Upper lobe of right lung (tissue), 1 donor: ENCODE results near the gene CLEC16A. TPM values are rescaled to one million over a fixed set of nuclear protein-coding genes. Genes with fewer than 3 reads are reported as not detected.

Experiments used
- ATAC-seq: fragments of 200-7000 bp; cut with Tn5 transposase; one replicate; pipeline ENCODE4 v1.9.1; 2020; ENCODE audit warnings: mild to moderate bottlenecking, moderate library complexity
- DNase-seq: peaks from one replicate; pipeline ENCODE4 v3.0.0-alpha.2; 2020
- H3K27ac ChIP-seq: fragments of 200-600 bp; one replicate; pipeline ENCODE4 v1.8.0; 2022
- H3K27me3 ChIP-seq: fragments of 200-600 bp; one replicate; pipeline ENCODE4 v1.8.0; 2022; ENCODE audit warnings: mild to moderate bottlenecking
- H3K36me3 ChIP-seq: fragments of 200-600 bp; one replicate; pipeline ENCODE4 v1.8.0; 2022
- H3K4me1 ChIP-seq: fragments of 200-600 bp; one replicate; pipeline ENCODE4 v1.8.0; 2022
- H3K4me3 ChIP-seq: fragments of 200-600 bp; one replicate; pipeline ENCODE4 v1.8.0; 2022; ENCODE audit warnings: mild to moderate bottlenecking
- H3K9me3 ChIP-seq: fragments of 200-600 bp; one replicate; pipeline ENCODE4 v1.8.0; 2022
- CTCF ChIP-seq: fragments of 200-600 bp; IDR thresholded peaks from one replicate; pipeline ENCODE4 v1.8.0; 2022; ENCODE audit warnings: antibody characterized with exemption
- intact Hi-C: fragments of 100-400 bp; cut with DNase I; formaldehyde crosslinking; loops from one replicate; pipeline ENCODE4 v1.11.0; 2022
- total RNA-seq: library from RNA; stranded (reverse); fragmentation: NEBNext Ultra II Directional; extraction: Animal tissue kit (Norgen Biotek cat#: 25700); gene quantifications from one replicate; pipeline ENCODE4 v1.2.1, GENCODE V29; 2021
- donor health status: DM: no; HTN: yes; CAD: no; lungs with severe emphysema.

The CLEC16A gene
- total RNA-seq, 1 donor from 2014 or later, result 36.9 TPM

DNA sequence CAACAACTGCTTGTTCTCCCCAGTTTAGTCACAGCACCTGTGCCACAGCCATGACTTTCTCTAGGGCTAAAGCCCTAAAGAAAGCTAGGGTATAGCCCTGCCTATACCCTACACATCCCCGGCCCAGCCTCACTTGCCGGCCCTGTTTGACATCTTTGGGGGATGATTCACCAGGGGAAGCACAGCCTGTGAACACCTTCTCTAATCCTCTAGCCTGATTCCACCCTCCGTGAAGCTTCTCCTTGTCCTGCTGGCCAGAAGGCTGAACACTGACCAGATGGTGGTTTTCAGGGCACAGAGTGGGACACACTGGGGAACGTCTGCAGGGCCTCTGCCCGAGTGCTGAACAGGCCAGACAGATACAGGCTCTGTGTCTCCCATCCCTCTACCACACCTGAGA, 6.0 kb downstream of the CLEC16A start:
- no peak for ATAC-seq
- no peak for TF ChIP-seq CTCF
- H3K36me3 ChIP-seq, result no peaks in the 10 kb centered on the region
- H3K27ac ChIP-seq, result no peak overlapping the region
- peak; percentile 40 for DNase-seq
- no peak overlapping the region for H3K4me3 ChIP-seq
- H3K27me3 ChIP-seq, result no peaks in the 10 kb centered on the region
- H3K9me3 ChIP-seq, result no peaks in the 10 kb centered on the region
- intact Hi-C loops, result no loop called here
- H3K4me1 ChIP-seq, result peaks cover 33% of the 10 kb centered on the region

GRCh38 chr16:10951026-10951425, 6.7 kb downstream of the CLEC16A start:
- no peak for TF ChIP-seq CTCF
- Histone ChIP-seq H3K27me3 (no peaks in the 10 kb centered on the region), H3K9me3 (no peaks in the 10 kb centered on the region), H3K4me3 (no peak overlapping the region), H3K27ac (no peak overlapping the region), H3K4me1 (peaks cover 26% of the 10 kb centered on the region), H3K36me3 (no peaks in the 10 kb centered on the region)
- intact Hi-C loops, result no loop called here
- DNase-seq (no peak), ATAC-seq (no peak)

- H3K27ac ChIP-seq, result no peak overlapping the region
- ATAC-seq, result no peak
- H3K27me3 ChIP-seq, result no peaks in the 10 kb centered on the region
- peaks cover 12% of the 10 kb centered on the region for H3K4me1 ChIP-seq
- H3K36me3 ChIP-seq, result peaks cover 14% of the 10 kb centered on the region
- intact Hi-C loops, result no loop called here
- no peak for TF ChIP-seq CTCF
- H3K9me3 ChIP-seq, result no peaks in the 10 kb centered on the region
- DNase-seq, result no peak
- H3K4me3 ChIP-seq, result no peak overlapping the region
These were observed 10.5 kb downstream of the CLEC16A start for GRCh38 chr16:10954903-10955302.

DNA sequence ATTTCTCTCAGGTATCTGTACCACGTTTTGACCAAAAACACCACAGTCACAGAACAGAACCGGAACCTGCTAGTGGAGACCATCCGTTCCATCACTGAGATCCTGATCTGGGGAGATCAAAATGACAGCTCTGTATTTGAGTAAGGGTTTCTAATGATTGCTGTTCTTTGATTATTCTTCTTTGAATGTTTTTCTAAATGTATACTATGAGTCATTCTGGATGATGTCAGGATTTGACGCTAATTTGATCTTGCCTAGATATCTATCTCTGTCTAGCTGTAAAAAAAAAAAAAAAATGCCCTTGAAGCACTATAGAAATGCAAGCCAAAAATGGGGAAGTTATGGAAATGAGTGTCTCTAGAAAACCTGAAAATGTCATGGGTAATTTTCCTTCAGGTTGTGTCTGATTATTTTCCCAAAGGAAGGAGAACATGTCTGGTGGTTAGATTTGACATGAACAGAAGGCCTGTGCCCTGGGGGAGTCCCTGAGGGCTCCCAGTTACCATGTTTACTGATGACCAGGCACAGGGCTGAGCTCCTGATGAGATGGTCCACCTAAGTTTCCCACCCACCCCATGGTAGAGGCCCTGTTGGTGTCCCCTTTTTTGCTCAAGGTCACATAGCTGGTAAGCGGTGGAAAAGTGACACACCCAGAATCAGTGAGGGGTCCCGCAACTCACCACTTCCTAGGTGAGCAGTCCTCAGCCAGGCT, 13.6 kb downstream of the CLEC16A start:
- intact Hi-C loops, result no loop called here

GRCh38 chr16:10959161-10959560, 14.8 kb downstream of the CLEC16A start:
- intact Hi-C loops, result no loop called here
- DNase-seq, result no peak

More for the DNA sequence above, 13.6 kb downstream of the CLEC16A start:
- no peak for DNase-seq
- Histone ChIP-seq H3K9me3 (no peaks in the 10 kb centered on the region), H3K36me3 (peaks cover 29% of the 10 kb centered on the region), H3K4me1 (peaks cover 7% of the 10 kb centered on the region), H3K4me3 (no peak overlapping the region), H3K27ac (no peak overlapping the region), H3K27me3 (no peaks in the 10 kb centered on the region)
- no peak for ATAC-seq
- no peak for TF ChIP-seq CTCF

More at GRCh38 chr16:10959161-10959560, 14.8 kb downstream of the CLEC16A start:
- no peak for TF ChIP-seq CTCF
- no peak overlapping the region for H3K27ac ChIP-seq
- H3K36me3 ChIP-seq, result peaks cover 39% of the 10 kb centered on the region
- H3K4me3 ChIP-seq, result no peak overlapping the region
- no peaks in the 10 kb centered on the region for H3K9me3 ChIP-seq
- no peaks in the 10 kb centered on the region for H3K27me3 ChIP-seq
- ATAC-seq, result no peak
- peaks cover 3% of the 10 kb centered on the region for H3K4me1 ChIP-seq
